ENCODE measurements around the gene CBS. TPM values are rescaled to one million over a fixed set of nuclear protein-coding genes. Genes with fewer than 3 reads are reported as not detected.
"Not testable (repeated sequence)": the region's sequence is repeated elsewhere in the genome, so short reads cannot be mapped to it uniquely, and the experiment has no call there.

The CBS gene
- total RNA-seq, 4 donors from 2014 or later = 2.6 to 11.4 (median 6.3) TPM

- H3K27me3 ChIP-seq; H3K27ac ChIP-seq; DNase-seq; intact Hi-C loops (cut with DNase I; ENCODE audit: low total_unique reads); H3K4me1 ChIP-seq; H3K36me3 ChIP-seq; H3K9me3 ChIP-seq; H3K4me3 ChIP-seq: not testable (repeated sequence)
These were observed 22.5 kb downstream of the CBS start for GRCh38 chr21:43053112-43053511.

GRCh38 chr21:43045876-43046821, 29.5 kb downstream of the CBS start:
- H3K36me3 ChIP-seq; intact Hi-C loops (cut with DNase I; ENCODE audit: low total_unique reads); H3K4me3 ChIP-seq; H3K9me3 ChIP-seq; DNase-seq; H3K4me1 ChIP-seq; H3K27ac ChIP-seq; H3K27me3 ChIP-seq: not testable (repeated sequence)

GRCh38 chr21:43045165-43045875, 30.3 kb downstream of the CBS start:
- H3K27me3 ChIP-seq; H3K4me3 ChIP-seq; intact Hi-C loops (cut with DNase I; ENCODE audit: low total_unique reads); H3K36me3 ChIP-seq; DNase-seq; H3K9me3 ChIP-seq; H3K27ac ChIP-seq; H3K4me1 ChIP-seq: not testable (repeated sequence)

GRCh38 chr21:43044547-43044946, 31.1 kb downstream of the CBS start:
- H3K4me1 ChIP-seq; DNase-seq; intact Hi-C loops (cut with DNase I; ENCODE audit: low total_unique reads); H3K4me3 ChIP-seq; H3K27ac ChIP-seq; H3K9me3 ChIP-seq; H3K36me3 ChIP-seq; H3K27me3 ChIP-seq: not testable (repeated sequence)

DNA sequence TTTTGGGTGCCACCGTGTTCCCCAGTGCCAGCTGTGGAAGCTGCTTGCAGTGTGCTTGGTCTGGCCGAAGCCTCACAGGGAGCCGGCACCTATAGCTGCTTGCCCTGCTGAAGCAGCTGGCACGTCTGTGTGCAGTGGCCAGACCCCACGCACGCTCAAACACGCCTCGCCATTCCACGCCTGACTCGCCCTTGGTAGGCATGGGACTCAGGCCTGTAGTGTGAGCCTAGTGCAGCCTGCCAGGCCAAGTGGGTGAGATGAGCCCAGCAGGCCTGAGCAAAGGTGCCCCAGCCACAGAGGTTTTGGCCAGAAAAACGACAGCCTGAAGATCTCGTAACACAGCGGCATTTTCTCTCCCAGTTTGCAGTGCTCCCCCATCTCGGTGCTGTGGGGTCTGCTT, 32.3 kb downstream of the CBS start:
- intact Hi-C loops (cut with DNase I; ENCODE audit: low total_unique reads) = not testable (repeated sequence)

DNA sequence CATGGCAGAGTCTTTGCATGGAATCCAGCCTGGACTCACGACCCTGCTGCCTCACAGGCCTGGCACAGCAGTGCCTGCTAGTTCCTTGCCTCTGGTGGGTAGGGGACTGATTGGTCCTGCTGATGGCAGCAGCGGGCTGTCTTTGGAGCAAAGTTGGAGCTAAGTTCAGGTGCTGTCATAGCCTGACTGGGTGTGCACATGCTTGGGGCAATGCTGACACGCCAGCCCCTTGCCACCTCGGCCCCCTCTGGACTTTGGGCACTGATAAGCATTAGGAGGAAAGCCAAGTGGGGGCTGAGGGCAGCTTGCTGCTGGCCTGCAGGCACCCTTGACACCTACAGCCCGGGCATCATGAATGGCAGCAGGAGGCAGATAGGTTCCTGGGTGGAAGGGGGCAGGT, 33.5 kb downstream of the CBS start:
- H3K4me1 ChIP-seq; H3K9me3 ChIP-seq; H3K27me3 ChIP-seq; H3K36me3 ChIP-seq; intact Hi-C loops (cut with DNase I; ENCODE audit: low total_unique reads); DNase-seq; H3K4me3 ChIP-seq; H3K27ac ChIP-seq: not testable (repeated sequence)

More for the DNA sequence above, 32.3 kb downstream of the CBS start:
- not testable (repeated sequence) for H3K27ac ChIP-seq, H3K9me3 ChIP-seq, H3K27me3 ChIP-seq, H3K36me3 ChIP-seq, DNase-seq, H3K4me1 ChIP-seq, H3K4me3 ChIP-seq

DNA sequence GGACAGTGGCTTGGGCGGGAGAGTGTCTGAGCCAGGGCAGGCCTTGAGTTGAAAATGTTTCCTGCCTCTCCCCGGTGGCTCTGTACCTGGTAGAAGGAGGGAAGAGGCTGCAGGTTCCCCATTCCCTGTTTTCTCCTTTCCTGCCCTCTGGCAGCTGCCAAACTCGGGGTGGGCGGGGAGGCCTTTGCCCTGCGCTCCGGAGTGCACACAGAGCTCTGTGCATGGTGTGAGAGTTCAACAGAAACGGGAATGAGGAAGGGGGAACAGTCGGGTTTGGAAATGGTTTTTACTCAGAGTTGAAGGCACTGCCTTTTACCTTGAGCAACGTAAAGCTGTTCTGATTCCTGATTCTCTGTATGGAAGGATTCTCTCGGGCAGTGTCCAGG, 37.0 kb downstream of the CBS start:
- H3K27me3 ChIP-seq; H3K4me1 ChIP-seq; H3K36me3 ChIP-seq; intact Hi-C loops (cut with DNase I; ENCODE audit: low total_unique reads); H3K4me3 ChIP-seq; H3K27ac ChIP-seq; H3K9me3 ChIP-seq; DNase-seq: not testable (repeated sequence)

GRCh38 chr21:43037918-43038658, 37.5 kb downstream of the CBS start:
- DNase-seq; H3K27me3 ChIP-seq; H3K36me3 ChIP-seq; H3K4me3 ChIP-seq; H3K27ac ChIP-seq; H3K9me3 ChIP-seq; intact Hi-C loops (cut with DNase I; ENCODE audit: low total_unique reads); H3K4me1 ChIP-seq: not testable (repeated sequence)

- H3K27me3 ChIP-seq; DNase-seq; H3K9me3 ChIP-seq; intact Hi-C loops (cut with DNase I; ENCODE audit: low total_unique reads); H3K4me1 ChIP-seq; H3K4me3 ChIP-seq; H3K36me3 ChIP-seq; H3K27ac ChIP-seq: not testable (repeated sequence)
These were observed 38.7 kb downstream of the CBS start for GRCh38 chr21:43036889-43037288.

All from uterus (tissue), 4 donors.